Tibial nerve (tissue), 4 donors: Measurements from ENCODE around the gene RAB40B. TPM values are rescaled to one million over a fixed set of nuclear protein-coding genes. Genes with fewer than 3 reads are reported as not detected.

Experiments
- DNase-seq, 2 donors: peaks; one replicate each; pipeline ENCODE4 v3.0.0-alpha.2; 2019; ENCODE audit warnings: low spot score in 2 of 2
- H3K27ac ChIP-seq, 4 donors: fragments of 200-600 bp; sonication (generic) in 3 of 4; one replicate each; pipeline ENCODE4 v1.5.1; 2017 to 2019; ENCODE audit warnings: mild to moderate bottlenecking in 1 of 4
- H3K27me3 ChIP-seq, 2 donors: fragments of 200-600 bp; sonication (generic) in 1 of 2; one replicate each; pipeline versions ENCODE4 v1.5.1 to v1.6.0; 2017 to 2019
- H3K36me3 ChIP-seq, 3 donors: fragments of 200-600 bp; sonication (generic); one replicate each; pipeline ENCODE4 v1.5.1; 2018 to 2019
- H3K4me1 ChIP-seq, 4 donors: fragments of 200-600 bp; sonication (generic) in 3 of 4; one replicate each; pipeline ENCODE4 v1.5.1; 2017 to 2019
- H3K4me3 ChIP-seq, 4 donors: fragments of 200-600 bp; sonication (generic) in 3 of 4; one replicate each; pipeline ENCODE4 v1.5.1; 2017 to 2019; ENCODE audit warnings: mild to moderate bottlenecking in 1 of 4, moderate library complexity in 1 of 4
- H3K9me3 ChIP-seq, 4 donors: fragments of 200-600 bp; sonication (generic) in 3 of 4; one replicate each; pipeline ENCODE4 v1.5.1; 2017 to 2019
- EP300 ChIP-seq, 2 donors: sonication (generic); formaldehyde crosslinking; IDR thresholded peaks; one replicate each; pipeline ENCODE4 v1.6.1; 2017; ENCODE audit warnings: antibody characterized with exemption in 2 of 2, mild to moderate bottlenecking in 1 of 2
- POLR2A ChIP-seq, 2 donors: fragments of 450-650 bp; IDR thresholded peaks; one replicate each; pipeline ENCODE4 v1.6.1; 2017; ENCODE audit warnings: antibody characterized with exemption in 2 of 2, mild to moderate bottlenecking in 2 of 2, moderate library complexity in 2 of 2
- WGBS, 2 donors: methylation state at CpG; one replicate each; pipeline ENCODE4 v1.1.5; 2018; 5-methylcytosine and 5-hydroxymethylcytosine counted together
- total RNA-seq, 4 donors: library from RNA; depleted of rRNA; stranded (reverse); fragments of >200 nt; gene quantifications; one replicate each; pipeline ENCODE4 v1.1.0, GENCODE V29; 2016
- TF ChIP-seq, protein P1 (sequence below), 5 experiments: fragments of 200-600 bp in 3 of 5; fragments of 450-650 bp in 2 of 5; sonication (generic) in 3 of 5; IDR thresholded peaks; one replicate each; pipeline ENCODE4 v1.5.1; 2016 to 2019; ENCODE audit warnings: antibody characterized with exemption in 5 of 5, mild to moderate bottlenecking in 3 of 5, moderate library complexity in 2 of 5

The RAB40B gene
- total RNA-seq, 4 donors from 2014 or later: 27.3 to 39.0 (median 36.7) TPM

DNA sequence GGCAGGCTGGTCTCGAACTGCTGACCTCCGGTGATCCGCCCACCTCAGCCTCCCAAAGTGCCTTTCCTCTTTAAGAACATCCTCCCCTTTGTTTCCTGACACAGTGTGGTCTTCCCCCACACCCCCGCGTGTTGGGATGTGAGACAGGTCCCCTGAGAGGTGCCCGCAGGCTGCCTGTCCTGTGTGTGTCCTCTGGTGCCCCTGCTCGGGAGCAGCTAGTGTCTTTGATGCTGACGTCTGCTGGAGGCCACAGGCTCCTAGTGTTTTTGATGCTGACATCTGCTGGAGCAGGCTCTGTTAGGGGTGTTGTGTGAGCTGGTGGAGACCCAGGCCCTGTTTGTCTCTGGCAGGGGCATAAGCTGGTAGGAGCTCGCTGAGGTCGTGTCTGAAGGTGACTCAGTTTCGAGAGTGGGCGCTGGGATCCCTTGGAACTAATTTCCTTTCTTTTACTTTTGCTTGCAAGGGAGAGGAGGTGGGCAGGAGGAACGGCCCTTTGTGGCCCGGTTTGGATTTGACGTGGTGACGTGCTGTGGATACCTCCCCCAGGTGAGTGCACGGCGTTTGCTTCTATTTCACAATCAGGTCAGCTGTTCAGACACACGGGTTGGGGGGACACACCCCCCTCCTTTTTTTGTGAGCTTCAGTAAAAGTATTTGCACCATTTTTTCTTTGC lies 24.0 kb upstream of the RAB40B start:
- TF ChIP-seq POLR2A (IDR thresholded peaks at IDR 0.05) (no peak), EP300 (IDR thresholded peaks at IDR 0.05) (no peak)
- TF ChIP-seq, protein P1, sequence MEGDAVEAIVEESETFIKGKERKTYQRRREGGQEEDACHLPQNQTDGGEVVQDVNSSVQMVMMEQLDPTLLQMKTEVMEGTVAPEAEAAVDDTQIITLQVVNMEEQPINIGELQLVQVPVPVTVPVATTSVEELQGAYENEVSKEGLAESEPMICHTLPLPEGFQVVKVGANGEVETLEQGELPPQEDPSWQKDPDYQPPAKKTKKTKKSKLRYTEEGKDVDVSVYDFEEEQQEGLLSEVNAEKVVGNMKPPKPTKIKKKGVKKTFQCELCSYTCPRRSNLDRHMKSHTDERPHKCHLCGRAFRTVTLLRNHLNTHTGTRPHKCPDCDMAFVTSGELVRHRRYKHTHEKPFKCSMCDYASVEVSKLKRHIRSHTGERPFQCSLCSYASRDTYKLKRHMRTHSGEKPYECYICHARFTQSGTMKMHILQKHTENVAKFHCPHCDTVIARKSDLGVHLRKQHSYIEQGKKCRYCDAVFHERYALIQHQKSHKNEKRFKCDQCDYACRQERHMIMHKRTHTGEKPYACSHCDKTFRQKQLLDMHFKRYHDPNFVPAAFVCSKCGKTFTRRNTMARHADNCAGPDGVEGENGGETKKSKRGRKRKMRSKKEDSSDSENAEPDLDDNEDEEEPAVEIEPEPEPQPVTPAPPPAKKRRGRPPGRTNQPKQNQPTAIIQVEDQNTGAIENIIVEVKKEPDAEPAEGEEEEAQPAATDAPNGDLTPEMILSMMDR (IDR thresholded peaks at IDR 0.05): no peak
- H3K36me3 ChIP-seq: peaks cover 2 to 90% (median 6%) of the 10 kb centered on the region in 3 donors
- no peak overlapping the region for H3K27ac ChIP-seq

DNA sequence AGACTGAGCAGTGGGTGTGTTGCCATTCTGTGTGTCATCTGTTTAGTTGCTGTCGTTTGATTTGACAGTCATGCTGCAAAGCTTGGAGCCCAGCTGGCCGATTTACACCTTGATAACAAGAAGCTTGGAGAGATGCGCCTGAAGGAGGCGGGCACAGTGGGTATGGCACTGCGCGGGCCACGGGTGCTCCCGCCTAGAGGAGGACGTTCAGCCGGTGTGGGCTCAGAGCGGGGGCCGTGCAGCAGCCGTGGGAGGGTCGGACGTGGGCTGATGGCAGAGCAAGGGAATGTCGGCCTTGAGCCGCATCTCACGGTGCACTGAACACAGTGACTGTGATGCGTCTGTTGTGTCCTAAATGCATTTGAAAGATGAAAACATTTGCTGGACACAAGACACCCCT lies 21.7 kb upstream of the RAB40B start:
- WGBS, 2 donors: 85 to 92% methylated on average over 19 of the region's 19 CpGs
- H3K9me3 ChIP-seq: no peaks in the 10 kb centered on the region
- DNase-seq: no peak
- H3K4me3 ChIP-seq: no peak overlapping the region
- peaks cover 0 to 25% (median 16%) of the 10 kb centered on the region in 4 donors for H3K4me1 ChIP-seq
- H3K36me3 ChIP-seq: peaks cover 0 to 67% (median 2%) of the 10 kb centered on the region in 3 donors
- H3K27me3 ChIP-seq: no peaks in the 10 kb centered on the region
- TF ChIP-seq POLR2A (IDR thresholded peaks at IDR 0.05) (no peak), EP300 (IDR thresholded peaks at IDR 0.05) (no peak)
- TF ChIP-seq, protein P1 (IDR thresholded peaks at IDR 0.05): no peak
- H3K27ac ChIP-seq: no peak overlapping the region

More for the DNA sequence above, 24.0 kb upstream of the RAB40B start:
- Histone ChIP-seq H3K4me3 (no peak overlapping the region), H3K27me3 (no peaks in the 10 kb centered on the region), H3K9me3 (no peaks in the 10 kb centered on the region), H3K4me1 (peaks cover 0 to 12% (median 7%) of the 10 kb centered on the region in 4 donors)
- no peak for DNase-seq
- WGBS, 2 donors: 83 to 90% methylated on average over 19 of the region's 19 CpGs

DNA sequence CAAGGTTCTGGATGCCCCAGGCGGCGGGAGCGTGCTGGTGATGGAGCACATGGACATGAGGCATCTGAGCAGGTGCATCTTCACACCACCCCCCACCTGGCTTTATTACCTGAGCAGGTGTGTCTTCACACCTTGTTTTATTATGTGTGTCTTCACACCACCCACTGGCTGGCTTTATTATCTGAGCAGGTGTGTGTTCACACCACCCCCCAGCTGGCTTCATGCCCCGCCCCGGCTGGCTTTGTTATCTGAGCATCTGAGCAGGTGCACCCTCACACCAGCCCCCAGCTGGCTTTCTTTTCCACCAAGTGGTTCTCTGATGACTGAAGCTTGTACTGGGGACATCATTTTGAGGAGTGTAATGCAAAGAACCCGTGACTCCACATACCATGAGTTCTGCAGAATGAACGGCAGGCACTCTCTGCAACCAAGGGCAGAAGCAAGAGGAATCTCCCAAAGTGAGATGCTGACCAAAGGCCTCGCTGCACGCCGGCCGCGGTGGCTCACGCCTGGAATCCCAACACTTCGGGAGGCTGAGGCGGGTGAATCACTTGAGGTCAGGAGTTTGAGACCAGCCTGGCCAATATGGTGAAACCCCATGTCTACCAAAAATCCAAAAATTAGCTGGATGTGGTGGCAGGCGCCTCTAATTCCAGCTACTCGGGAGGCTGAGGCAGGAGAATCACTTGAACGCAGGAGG lies 20.6 kb upstream of the RAB40B start:
- 93 to 95% methylated on average over 18 of the region's 18 CpGs for WGBS, 2 donors
- H3K4me1 ChIP-seq: peaks cover 0 to 25% (median 16%) of the 10 kb centered on the region in 4 donors
- DNase-seq: no peak
- H3K9me3 ChIP-seq: no peaks in the 10 kb centered on the region
- no peaks in the 10 kb centered on the region for H3K27me3 ChIP-seq
- no peak overlapping the region for H3K27ac ChIP-seq
- peaks cover 0 to 57% (median 2%) of the 10 kb centered on the region in 3 donors for H3K36me3 ChIP-seq
- H3K4me3 ChIP-seq: no peak overlapping the region
- TF ChIP-seq EP300 (IDR thresholded peaks at IDR 0.05) (no peak), POLR2A (IDR thresholded peaks at IDR 0.05) (no peak)
- TF ChIP-seq, protein P1 (IDR thresholded peaks at IDR 0.05): no peak

DNA sequence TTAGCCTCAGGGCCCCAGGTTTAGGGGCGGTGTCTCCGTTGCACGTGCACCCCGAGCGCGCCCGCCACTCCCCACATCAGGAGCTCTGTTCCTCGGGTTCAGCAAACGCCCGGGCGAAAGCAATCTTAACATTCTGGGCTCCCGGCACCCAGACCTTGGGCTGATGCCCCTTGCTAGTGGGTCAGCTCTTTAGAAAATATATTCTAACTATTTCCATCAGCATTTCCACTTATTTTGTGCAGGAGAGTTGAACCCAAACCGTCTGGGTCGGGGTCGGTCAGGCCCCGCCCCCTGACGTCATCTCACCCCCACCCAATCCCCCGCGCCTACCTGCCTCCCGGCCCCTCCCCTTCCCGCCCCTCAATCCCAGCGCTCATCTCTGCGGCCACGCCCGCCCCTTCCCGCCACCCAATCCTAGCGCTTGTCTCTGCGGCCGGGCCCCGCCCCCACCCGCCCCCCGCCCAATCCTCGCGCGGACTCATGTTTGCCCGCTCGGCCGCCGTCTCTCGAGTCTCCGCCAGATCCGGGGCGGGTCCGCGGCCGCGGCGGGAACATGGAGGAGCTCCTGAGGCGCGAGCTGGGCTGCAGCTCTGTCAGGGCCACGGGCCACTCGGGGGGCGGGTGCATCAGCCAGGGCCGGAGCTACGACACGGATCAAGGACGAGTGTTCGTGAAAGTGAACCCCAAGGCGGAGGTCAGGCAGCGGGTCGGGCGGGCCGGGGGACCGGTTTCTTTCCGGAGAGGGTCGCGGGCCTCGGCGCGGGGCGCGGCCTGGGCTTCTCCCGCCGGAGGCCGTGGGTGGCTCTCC lies 17.9 kb upstream of the RAB40B start, which contains the start of gene FN3KRP:
Gene FN3KRP, plus strand, starts transcription at position 504 of the 808 bp plus-strand sequence. Its CDS starts 50 bp downstream, at position 554.
- H3K27ac ChIP-seq: peak within 1 kb of the TSS; percentile 52 to 88 (median 82)
- H3K36me3 ChIP-seq: peaks cover 0 to 30% (median 2%) of the 10 kb centered on the region in 3 donors
- H3K9me3 ChIP-seq: no peaks in the 10 kb centered on the region
- TF ChIP-seq, protein P1 (IDR thresholded peaks at IDR 0.05): no peak
- TF ChIP-seq EP300 (IDR thresholded peaks at IDR 0.05) (peak in 1 of 2 donors; percentile 88), POLR2A (IDR thresholded peaks at IDR 0.05) (peak in 1 of 2 donors; percentile 53)
- no peaks in the 10 kb centered on the region for H3K27me3 ChIP-seq
- WGBS, 2 donors: 1% methylated on average over 28 to 69 of the region's 75 CpGs
- peaks cover 0 to 25% (median 16%) of the 10 kb centered on the region in 4 donors for H3K4me1 ChIP-seq
- H3K4me3 ChIP-seq: peak within 1 kb of the TSS; percentile 70 to 87 (median 78)
- peak; percentile 90 for DNase-seq
